Measurements from ENCODE around the gene SLIT3.
A peak's percentile ranks its signal among the peaks of the same experiment; 100 is the strongest.

Gene SLIT3

DNA sequence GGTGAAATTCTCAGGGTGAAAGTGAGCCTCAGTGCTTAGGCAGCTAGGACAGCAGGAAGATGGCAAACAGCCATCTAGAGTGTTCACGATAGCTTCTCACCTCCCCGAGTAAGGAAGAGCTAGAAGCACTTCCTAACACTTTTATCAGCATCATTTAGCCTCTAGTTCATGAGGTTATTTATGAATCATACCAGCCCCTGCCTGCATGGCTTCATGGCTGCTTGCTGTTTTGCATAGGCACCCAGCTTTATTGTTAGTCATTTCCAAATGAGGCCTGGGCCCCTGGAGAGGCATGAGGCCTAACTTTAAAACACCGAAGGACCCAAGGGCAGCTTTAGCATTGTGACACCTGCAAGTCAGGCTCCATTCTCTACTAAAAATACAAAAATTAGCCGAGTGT is 586.9 kb downstream of the SLIT3 start:
- no peak for DNase-seq

DNA sequence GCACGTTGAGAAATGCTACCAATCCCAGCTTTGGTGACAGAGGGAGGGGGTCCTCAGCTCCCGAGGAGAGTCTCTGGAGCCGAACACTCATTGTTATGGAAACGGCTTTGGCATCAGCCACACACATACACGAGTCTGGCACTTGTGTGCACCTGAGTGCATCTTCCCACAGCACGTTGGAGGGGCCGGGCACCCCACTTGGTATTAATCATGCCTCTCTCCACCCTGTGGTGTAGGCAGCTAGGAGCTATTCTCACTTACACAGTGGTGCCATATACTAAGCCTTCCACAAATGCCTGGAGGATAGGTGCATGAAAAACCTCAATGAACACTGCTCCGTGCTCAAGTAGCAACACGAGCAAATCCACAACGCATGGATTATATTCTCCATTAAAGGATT is 587.9 kb downstream of the SLIT3 start:
- no peak for DNase-seq

DNA sequence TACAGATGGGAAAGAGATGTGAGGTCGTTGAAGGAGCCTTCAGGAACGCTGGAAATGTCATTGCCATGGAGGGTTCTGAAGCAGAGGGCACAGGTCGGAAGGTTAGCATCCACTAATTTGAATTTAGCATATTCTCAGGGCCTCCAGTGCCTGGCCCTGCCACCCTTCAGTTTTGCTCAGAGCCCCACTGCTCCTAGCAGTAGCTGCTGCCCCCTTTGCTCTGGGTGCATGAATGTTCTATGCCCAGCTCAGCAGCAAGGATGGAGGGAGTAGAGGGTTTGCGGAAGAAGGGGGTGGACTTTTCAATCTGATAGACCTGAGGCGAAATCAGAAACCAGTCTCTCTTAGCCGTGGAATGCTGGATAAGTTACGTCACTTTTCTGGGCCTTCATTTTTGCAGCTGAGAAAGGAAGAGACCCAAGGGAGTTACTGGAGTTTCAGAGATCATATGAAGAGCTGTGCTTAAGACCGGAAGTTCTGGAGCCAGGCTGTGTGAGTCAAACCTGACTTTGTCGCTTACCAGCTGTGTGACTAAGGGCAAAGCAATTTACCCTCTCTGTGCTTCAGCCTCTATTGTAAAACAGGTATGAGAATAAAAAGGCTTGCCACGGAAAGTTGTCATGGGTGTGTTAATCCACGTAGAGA is 588.5 kb downstream of the SLIT3 start:
- no peak for DNase-seq

DNA sequence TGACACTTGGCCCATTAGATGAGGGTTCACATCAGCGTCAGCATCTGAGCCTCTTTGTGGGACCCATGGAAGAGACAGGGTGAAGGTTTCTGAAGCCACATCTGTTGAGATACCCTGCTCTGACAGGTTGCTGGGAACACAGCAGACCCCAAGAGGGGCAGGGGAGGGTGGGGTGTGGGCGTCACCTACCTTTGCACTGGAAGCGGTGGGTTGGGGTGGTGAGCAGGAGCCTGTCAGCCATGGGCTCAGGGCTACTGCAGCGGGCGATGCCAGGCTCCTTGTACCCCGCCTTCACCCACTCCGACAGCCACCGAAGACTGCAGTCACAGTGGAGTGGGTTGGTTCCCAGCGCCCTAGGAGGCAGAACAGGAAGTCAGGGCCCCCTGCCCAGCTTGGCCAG is 590.2 kb downstream of the SLIT3 start:
- DNase-seq, result no peak

DNA sequence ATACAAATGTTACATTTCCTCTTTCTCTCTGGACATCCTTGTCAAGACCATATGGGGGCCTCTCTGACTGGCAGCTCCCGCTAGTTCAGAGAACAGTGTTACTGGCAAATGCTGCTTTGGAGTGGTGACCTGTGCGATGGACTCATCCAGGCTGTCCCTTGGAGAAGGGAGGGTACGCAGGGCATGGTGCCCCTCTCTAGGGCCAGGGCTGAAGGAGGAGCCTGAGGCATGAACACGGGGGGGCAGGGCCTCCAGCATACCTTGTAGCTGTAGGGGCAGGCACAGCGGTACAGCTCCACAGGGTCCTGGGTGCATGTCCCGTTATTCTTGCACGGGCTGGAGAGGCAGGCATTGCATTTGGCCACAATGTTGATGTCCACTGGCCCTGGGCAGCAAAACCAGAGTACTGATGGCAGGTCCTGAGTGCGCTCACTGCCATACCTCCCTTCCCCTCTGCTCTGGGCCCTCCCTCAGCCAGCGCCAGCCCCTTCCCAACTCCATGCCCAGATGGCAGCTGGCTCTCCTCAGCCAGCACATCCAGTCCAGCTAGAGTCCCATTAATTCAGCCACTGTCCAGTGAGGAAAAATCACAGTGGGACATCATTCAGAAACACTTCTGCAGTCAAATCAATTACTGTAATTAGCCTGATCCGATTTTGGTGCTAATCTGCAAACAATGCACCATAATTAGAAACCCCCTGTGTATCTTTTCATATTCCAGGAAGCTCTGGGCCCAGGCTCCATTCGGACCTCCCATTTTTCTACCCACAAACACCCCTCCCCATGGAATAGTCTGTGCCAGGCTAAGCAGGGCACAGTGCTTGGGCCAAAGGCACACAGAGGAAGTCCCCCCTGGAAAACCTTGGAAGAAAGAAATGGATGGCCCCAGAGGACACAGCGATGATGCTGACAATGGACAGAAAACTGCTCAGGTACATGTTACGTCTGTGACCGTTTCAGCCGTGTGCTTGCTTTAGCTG is 592.9 kb downstream of the SLIT3 start:
- no peak for DNase-seq

DNA sequence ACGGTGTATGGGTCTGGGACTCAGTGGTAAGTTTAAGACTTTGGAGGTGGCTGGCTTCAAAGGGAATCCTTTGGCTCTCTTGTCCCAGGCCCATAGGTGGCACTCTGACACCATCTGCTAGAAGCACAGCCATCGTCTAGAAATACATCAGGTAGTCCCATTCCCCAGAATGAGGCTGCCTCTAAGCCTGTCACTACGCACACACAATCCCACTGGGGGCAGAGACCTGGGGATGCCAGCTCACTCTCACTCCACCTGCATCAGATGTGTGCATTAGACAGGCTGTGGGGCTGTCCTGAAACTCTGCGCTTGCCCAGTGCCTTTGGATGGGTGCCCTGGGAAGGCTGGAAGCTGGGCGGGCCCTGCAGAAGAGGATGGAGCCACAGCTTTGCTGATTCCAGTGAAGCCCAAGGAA is 594.3 kb downstream of the SLIT3 start:
- no peak for DNase-seq

DNA sequence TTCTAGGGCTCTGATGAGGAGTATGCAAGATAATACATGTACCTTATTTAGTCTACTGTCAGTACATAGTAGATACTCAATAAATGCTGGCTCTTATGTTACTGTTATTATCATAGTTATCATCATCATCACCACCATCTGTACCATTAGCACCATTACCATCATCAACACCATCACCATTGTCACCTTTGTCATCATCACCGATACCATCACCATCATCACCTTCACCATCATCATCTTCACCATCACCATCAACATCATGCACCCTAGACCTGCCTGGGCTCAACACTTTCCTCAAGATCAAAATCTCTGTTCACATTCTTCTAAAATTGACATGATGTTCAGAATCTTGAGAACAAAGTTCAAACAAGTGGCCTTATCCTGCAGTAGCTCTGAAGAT is 595.6 kb downstream of the SLIT3 start:
- DNase-seq, result no peak

DNA sequence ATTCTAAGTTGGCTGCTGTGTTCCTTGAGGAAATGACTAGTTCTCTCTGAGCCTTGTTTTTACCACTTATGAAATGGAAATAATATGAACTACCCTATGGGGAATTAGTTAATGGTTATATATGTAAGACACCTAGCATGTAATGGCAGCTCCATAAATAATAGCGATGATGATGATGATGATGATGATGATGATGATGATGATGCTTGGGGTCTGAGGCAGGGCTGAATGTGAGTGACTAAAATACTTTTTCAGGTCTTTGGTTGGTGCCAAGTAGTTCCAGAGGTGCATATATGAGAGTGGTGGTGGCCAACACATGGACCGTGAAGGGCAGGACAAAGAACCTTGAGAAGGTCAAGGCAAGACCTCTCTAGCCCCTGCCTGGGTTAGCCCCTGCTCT is 598.4 kb downstream of the SLIT3 start:
- no peak for DNase-seq

DNA sequence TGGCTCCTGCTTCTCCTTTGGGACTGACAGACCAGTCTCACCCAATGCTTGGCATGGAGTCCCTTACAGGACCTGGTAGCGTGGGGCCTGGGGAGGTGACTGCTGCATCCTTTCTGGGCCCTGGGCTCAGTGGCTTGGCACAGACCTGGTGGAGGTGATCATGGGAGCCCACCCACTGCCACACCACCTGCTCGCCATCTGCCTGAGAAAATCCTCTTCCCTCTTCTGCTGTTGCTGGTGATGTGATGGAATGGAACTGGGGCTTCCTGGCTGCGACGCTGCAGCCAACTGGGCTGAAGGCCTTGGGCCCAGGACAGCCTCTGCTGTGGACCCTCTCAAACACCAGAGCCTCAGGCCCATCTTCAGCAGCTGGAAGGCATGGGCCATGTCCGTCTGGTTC is 599.3 kb downstream of the SLIT3 start:
- no peak for DNase-seq

DNA sequence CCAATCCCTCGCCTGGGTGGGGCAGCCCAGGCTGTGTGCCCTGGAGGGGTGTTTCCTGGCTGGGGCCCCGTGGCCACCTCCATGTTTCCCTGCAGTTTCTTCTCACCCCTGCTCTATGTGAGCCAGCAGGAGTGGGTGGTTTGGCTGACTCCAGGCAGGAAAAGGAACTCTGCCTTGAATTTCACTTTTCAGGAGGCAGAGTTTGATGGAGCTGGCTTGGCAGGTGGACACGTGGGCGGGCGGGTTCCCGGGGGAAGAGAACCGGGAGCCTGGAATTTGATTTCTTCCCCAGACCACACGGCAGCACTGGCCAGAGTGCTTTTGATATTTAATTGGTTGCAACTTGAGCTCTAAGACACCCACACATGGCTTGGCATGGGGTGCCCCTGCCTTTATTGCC is 601.9 kb downstream of the SLIT3 start:
- no peak for DNase-seq

DNA sequence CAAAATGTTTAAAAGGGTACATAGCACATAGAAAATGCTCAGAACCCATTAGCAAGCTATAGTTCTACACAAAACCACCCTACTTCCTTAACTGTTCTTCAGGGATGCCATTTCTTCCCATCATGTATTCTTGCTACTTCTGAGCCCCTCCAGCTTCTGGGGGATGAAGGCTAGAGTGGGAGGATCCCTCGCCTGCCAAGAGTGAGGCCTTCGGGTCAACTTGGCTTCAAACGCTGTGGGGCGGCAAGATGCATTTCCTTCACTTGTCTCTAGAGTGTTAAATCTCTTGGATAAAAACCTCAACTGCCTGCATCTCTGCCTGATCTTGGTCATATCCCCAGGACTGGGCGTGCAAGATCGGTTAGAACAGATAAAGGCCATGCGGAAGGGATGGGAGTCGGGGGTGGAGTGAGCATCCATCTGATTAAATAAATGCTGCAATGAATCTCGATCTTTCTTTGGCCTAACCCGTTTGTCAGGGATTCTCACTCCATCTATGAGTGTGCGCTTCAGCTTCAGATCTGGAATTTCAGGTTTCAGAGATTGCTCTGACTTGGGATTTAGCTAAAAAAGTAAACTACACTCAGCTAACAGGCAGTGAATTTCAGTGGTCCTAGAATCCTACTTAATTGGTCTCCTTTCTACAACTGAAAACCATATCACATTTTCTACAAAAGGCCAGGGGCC is 603.8 kb downstream of the SLIT3 start:
- DNase-seq, result no peak

DNA sequence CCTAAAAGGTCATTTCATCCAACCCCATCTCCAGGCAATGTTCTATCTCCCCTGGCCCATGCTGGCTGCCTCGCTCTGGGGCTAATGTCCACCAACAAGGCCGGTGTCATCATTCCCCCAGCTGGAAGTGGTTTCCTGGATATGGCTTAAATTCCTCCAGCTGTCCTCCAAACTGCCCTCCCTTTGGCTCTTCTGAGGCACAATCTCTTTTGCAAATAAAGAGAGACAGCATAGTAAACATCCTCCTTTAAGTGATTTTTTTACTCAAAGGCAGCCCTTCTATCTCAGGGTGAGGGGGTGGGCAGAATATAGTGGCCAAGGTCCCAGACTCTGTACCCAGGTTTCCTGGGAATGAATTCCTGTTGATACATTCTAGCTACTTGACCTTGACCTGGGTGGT is 604.3 kb downstream of the SLIT3 start:
- DNase-seq, result no peak

DNA sequence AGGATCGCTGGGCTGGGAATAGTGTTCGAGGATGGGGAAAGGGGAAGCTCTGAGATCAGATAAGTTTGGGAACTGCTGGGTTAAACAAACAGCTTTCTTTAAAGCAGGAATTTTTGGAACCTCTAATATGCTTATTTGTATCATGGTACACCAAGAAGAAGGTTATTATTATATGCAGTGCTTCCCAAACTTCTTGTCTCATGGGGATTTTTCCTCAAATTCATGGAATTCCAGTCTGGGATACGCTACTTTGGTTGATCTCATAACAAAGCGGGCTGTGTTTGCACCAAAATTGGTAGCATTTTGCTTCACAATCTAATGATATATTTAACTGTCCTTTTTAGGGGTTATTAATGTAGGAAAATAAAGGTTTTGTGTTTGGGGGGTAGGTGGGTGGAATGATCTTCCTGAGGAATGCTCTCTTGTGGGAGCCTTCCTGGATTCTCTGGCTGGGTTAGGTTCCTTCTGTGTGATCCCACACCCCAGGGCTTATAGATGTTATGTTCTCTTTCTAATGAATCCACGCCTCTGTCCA is 605.6 kb downstream of the SLIT3 start:
- no peak for DNase-seq

DNA sequence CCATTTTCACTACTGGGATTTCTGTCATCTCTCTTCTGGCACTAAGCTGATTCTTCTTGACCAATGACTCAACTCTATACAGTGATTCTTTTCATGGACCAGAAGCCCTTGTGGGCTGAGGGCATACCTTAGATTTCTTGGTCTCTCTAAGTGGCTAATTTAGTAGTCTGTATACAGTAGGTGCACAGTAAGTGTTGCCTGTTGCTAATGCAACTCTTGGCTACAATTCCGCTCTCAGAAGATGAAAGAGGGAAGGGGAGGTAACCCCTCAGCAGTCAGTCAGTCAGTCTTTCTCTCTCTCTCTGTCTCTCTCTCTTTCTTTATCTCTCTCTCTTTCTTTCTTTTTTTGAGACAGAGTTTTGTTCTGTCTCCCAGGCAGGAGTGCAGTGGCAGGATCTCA is 606.6 kb downstream of the SLIT3 start:
- DNase-seq, result no peak

DNA sequence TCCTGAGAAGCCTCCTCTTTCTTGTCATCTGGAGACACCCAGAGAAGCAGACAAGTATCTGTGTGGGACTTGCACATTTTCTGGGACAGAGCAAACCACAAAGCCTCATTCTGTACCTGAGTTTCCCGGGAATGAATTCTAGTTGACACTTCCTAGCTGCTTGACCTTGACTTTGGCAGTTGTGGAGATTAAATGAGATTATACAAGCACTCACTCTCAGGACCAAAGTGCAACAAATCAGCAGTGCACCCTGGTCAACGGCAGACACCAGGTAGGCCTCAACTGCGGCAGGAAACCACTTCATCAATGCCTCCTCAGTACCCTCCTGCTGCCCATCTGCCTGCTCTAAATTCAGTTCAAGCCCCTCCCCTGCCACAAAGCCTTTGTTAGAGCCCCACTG is 607.1 kb downstream of the SLIT3 start:
- DNase-seq, result no peak

DNA sequence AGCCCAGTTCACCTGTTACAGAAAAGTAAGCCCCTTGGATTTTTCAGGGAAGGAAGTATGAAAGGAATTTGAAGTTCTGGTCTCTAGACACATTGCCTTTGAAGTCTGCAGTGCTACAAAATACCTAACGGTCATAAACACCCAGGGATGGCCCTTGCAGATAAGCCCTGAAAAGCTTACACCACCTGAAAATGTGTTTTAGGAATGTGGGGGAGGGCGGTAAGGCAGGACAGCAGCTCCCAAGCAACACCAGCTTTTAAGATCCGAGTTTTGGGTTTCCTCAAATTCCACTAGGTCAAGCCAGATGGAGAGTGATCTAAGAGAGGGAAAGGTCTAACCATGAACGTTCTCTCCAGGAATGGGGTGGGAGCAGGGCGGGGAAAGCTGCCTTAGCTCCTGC is 607.6 kb downstream of the SLIT3 start:
- DNase-seq, result no peak

DNA sequence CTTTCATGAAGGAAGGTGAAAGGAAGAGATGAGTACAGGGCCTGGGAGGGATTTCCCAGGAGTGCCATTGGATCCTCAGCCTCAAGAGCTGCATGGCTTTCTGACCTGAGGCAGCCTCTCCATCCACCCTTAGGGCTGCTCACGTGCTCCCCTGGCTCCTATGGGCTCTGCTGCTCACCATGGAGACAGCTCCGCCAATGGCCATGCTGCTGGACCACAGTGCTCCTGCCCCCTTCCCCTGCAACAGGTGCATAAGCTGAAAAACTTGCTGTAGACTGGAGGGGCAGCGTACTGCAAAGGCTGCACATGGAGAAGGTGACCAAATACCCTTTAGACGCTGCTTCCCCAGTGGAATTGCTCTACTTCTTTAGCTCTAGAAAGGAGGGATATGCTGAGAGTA is 609.0 kb downstream of the SLIT3 start:
- DNase-seq, result no peak

DNA sequence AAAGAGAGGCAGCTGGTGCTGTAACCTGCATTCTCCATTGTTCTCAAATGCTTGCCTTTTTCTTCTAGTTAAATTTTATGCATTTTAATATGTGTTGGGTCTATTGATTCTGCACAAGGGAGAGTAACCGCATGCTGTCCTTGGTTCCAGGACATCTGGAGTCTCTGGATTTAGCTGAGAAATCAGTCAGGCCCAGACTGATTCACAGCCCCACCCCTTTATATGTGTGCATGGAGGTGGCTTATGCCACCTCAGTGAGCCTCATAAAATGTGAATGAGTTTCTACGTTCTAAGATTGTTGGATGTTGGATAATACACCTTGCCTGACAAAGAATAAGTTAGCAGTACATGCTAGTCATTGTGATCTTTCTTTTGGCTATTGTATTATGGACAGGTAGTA is 611.7 kb downstream of the SLIT3 start:
- DNase-seq, result no peak

DNA sequence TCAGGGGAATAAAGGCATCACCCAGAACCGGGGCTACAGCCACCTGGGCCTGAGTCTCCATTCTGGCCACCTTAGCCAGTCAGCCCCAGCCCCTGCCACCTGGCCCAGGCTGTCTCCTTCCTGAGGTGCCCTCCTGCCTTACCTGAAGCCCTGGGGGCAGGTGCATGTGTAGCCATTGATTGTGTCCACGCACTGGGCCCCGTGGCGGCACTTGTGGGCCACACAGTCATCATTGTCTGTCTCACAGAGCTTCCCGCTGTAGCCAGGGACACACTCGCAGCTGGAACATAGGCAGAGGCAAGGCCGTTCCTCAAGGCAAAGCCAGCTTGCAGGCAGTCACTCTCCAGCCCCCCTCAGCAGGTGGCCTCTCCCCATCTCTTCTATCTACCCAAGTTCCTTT is 614.1 kb downstream of the SLIT3 start:
- no peak for DNase-seq

DNA sequence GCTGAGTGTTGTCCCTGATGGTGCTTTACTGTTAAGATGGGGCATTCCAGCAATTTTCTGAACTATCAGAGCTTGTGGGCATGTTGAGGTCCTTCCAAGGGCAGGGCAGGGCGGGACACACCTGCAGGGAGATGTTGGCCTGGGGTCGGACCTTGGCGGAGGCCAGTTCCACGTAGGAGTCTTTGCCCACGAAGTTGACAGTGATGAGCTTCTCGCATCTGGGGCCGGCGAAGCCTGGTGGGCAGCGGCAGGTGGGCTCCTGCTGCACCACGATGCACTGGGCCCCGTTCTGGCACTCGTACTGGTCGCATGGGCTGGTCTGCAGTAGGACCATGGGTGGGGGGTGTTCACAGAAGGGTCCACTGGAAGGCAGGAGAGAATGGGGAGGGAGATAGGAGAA is 615.4 kb downstream of the SLIT3 start:
- no peak for DNase-seq

DNA sequence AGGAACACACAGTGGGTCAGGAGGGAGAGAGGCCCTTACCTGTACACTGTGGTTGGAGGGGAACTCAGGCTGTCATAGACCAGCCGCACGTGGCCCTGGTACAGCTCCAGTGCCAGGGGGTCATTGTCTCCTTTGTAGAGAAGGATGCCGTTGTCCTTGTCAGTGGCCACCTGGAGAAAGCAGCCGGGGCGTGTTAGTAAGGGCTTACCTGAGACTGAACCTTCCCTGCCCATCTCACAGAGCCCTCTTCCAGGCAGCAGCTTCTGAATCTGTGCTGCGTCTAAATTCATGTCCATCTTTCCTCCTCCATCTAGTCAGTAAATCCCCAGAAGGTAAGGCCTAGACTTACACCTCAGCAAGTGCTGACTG is 617.0 kb downstream of the SLIT3 start:
- DNase-seq, result no peak

DNA sequence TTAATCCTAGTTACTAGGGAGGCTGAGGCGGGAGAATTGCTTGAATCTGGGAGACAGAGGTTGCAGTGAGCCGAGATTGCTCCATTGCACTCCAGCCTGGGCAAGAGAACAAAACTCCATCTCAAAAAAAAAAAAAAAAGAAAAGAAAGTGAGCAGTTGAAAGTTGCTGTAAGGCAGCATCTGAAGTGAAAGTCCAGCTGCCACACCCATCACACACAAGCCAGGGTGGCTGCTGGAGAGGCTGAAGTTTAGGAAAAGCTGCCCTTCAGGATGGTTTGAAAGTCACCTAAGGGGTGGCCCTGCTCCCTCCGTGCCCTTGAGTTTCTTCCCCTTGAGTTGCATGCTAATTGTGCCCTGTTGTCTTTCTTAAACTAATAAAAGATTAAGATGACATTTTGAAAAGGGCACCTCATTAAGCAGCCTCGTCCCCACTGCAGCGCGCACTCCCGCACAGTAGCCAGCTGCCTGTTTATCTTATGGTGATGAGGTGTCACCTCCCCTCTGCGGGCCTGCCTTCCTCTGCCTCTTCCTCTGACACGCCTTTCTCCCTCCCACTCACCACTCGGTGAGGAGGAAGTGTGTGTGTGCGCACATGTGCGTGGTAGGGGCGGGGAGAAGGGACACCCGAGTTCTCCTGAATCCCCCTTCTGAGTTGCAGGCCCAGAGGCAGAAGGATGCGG is 617.6 kb downstream of the SLIT3 start:
- peak in 4 of 6 experiments; percentile 20 to 46 (median 39) for DNase-seq

DNA sequence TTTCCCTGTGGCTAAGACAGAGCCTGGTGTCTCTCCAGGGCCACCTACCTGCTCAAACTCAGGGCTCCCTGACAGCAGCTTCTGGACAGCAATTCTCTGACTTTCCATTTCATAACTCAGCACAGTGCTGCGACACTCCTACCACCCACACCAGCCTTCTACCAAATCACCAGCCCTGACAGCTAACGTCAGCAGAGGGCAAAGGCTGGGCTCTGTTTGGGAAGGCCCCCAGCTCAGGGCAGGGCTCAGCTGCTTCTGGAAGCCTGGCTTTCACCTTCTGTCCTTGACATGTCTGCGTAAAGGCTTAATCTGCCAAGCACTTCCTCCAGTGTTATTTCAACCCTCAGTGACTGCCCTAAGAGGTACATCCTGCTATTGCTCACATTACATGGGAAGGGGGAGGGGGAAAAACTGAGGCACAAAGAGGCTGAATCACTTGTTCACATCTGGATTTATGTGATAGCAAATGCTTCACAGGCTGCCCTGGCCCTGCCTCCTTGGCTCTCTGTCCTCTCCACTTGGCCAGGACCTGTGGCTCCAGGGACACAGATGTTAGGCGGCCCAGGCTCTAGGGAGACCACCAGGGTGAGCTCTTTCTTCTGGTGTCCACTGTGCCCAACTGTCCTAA is 619.3 kb downstream of the SLIT3 start:
- no peak for DNase-seq

Data from stimulated activated naive CD4-positive, alpha-beta T cell (primary cell).